AG04449 (cell line): ENCODE measurements around the gene MSL1.

Experiments used
- CTCF ChIA-PET: fragments of 350-600 bp; formaldehyde crosslinking; extraction: SDS; loops from one replicate; lab custom pipeline; 2021; ENCODE audit warnings: antibody characterized with exemption; lab: Yijun Ruan, JAX
- POLR2A ChIA-PET: fragments of 400-600, 350-600 bp; formaldehyde crosslinking; extraction: SDS; loops from one replicate; lab custom pipeline; 2020; ENCODE audit warnings: antibody characterized with exemption, inconsistent platforms; lab: Yijun Ruan, JAX
- DNase-seq: peaks from one replicate; pipeline ENCODE4 v3.0.0-alpha.2; 2010; ENCODE audit warnings: low read depth, low spot score
- H3K4me3 ChIP-seq: 2 replicates; pipeline ENCODE4 v1.5.1; 2011; ENCODE audit warnings: low read depth, mild to moderate bottlenecking, control low read depth, low read length
- TF ChIP-seq, protein P1 (sequence below): IDR thresholded peaks from one replicate; pipeline ENCODE4 v1.5.1; 2011; ENCODE audit warnings: mild to moderate bottlenecking, moderate library complexity, low read length, control low read depth, inconsistent platforms; ENCODE audit not compliant: insufficient read depth; ENCODE audit errors: missing control alignments

The MSL1 gene

DNA sequence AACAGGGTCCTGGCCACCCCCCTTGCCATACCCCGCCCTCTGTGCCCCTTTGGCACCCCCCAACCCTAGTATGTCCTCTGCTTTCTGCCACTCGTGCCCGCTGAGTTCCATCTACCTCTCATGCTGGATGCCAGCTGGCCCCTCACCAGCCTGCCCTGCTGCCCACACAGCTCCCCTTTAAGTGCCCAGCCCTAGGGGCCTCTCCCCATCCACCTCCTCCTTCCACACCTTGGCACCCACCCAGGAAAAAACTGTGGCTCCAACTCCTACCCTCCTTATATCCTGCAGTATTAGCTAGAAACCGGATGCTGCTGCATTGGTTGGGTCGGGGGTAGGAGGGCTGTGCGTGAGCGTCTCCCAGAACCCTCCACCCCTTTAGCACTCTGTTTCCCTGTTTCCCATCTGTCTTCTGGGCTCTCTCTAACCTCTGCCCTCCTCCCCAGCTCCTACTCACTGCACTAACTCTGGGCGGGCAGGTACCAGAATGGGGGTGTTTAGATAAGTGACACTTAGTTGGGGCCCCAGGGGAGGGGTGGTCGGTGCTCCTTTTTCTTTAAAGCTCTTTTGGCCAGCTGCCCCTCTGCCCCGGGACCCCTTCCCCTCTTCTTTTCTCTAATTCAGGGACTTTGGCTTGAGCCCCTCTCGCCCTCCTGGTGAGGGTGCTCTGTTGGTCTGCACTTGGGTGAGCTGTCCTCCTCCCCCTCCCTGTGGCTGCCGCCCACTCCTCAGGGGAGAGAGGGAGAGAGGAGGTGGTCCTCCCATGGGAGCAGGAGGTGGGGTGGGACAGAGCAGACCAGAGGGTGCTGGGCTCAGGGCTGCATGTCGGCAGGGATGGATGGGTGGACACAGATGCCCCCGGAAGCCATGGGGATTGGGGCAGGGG lies 31.3 kb upstream of the MSL1 start:
- CTCF ChIA-PET, result interaction anchor here (0.9 to 16.8 kb wide), 6 partner anchors 8 to 78 kb away, joined by 3 to 273 read pairs (median 6); no protein-coding TSS in a partner anchor
- TF ChIP-seq, protein P1, sequence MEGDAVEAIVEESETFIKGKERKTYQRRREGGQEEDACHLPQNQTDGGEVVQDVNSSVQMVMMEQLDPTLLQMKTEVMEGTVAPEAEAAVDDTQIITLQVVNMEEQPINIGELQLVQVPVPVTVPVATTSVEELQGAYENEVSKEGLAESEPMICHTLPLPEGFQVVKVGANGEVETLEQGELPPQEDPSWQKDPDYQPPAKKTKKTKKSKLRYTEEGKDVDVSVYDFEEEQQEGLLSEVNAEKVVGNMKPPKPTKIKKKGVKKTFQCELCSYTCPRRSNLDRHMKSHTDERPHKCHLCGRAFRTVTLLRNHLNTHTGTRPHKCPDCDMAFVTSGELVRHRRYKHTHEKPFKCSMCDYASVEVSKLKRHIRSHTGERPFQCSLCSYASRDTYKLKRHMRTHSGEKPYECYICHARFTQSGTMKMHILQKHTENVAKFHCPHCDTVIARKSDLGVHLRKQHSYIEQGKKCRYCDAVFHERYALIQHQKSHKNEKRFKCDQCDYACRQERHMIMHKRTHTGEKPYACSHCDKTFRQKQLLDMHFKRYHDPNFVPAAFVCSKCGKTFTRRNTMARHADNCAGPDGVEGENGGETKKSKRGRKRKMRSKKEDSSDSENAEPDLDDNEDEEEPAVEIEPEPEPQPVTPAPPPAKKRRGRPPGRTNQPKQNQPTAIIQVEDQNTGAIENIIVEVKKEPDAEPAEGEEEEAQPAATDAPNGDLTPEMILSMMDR, result no peak
- POLR2A ChIA-PET, result interaction anchor here (0.6 to 1.3 kb wide), 4 partner anchors 9 to 23 kb away, joined by 3 to 5 read pairs (median 4); partner anchors contain the start of gene NR1D1
- no peak for DNase-seq
- no peak overlapping the region for H3K4me3 ChIP-seq

DNA sequence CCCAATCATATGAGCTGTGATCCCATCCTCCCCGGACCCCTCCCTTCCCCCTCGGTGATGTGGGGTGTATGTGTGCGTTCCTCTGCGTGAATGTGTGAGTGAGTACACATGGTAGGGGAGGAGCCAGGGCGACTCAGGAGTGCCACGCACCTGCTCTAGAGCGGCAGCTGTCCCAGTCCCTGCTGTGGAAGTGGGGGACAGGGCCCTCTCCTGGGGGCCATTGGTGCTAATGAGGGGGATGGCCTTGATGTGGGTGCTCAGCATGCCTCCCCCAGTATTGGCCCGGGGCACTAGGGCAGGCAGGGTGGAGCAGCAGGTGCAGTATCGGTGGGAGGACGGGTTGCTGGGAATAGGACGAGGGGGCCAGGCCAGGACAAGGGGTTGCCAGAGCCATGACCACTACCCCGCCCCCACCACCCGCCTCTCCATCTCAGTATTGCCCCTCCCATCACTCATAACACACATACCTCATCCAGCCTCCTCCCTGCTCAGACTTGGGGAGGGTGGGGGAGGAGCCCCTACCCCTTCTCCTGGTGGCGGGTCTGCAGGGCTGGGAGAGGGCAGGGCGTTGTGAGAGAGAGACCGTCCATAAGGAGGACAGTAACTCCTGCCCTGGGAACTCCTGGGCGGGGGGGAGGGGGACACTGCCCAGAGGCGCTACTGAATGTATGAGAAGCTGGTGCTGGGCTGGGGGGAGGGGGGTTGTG lies 29.9 kb upstream of the MSL1 start:
- no peak for DNase-seq
- H3K4me3 ChIP-seq, result no peak overlapping the region
- TF ChIP-seq, protein P1, result no peak
- CTCF ChIA-PET, result interaction anchor here (1.1 to 16.8 kb wide), 3 partner anchors 14 to 77 kb away, joined by 3 to 273 read pairs (median 3); no protein-coding TSS in a partner anchor
- POLR2A ChIA-PET, result no interaction called here

DNA sequence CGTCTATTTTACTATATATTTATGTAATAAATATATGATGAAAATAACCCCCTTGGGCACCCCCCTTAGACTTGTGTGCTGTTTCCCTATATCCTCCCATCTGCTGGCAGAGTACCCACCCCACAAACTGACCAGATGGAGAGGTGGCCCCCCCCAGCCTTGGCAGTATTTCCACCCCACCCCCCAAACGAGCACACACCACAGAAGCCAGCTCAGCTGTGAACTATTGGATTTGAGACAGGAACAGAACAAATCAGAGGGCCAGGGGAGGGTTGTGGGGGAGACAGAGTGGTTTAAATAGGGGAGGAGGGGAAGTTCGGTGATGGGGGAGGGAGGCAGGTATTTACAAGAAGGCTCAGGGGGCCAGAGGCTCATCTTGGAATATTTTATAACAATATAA lies 29.2 kb upstream of the MSL1 start:
- H3K4me3 ChIP-seq, result no peak overlapping the region
- DNase-seq, result no peak
- POLR2A ChIA-PET, result interaction anchor here (1.1 kb wide), 1 partner anchor 14 kb away, joined by 4 read pairs; no protein-coding TSS in a partner anchor
- TF ChIP-seq, protein P1, result no peak
- CTCF ChIA-PET, result interaction anchor here (1.1 to 16.8 kb wide), 4 partner anchors 15 to 79 kb away, joined by 3 to 273 read pairs (median 4); no protein-coding TSS in a partner anchor

DNA sequence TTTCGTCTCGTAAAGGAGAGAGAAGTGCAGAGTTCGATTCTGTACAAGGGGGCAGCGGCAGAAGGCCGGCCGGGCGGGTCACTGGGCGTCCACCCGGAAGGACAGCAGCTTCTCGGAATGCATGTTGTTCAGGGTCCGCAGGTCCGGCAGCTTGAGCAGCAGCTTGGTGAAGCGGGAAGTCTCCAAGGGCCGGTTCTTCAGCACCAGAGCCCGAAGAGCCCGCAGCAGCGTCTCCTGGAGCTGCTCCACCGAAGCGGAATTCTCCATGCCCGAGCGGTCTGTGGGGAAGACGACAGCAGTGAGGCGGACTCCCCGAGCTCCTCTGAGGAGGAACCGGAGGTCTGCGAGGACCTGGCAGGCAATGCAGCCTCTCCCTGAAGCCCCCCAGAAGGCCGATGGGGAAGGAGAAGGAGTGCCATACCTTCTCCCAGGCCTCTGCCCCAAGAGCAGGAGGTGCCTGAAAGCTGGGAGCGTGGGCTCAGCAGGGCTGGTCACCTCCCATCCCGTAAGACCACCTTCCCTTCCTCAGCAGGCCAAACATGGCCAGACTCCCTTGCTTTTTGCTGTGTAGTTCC lies 28.7 kb upstream of the MSL1 start:
- ChIA-PET CTCF (interaction anchor here (1.0 to 16.8 kb wide), 7 partner anchors 16 to 79 kb away, joined by 3 to 273 read pairs (median 4); no protein-coding TSS in a partner anchor), POLR2A (interaction anchor here (1.1 kb wide), 1 partner anchor 14 kb away, joined by 4 read pairs; no protein-coding TSS in a partner anchor)
- no peak for DNase-seq
- H3K4me3 ChIP-seq, result no peak overlapping the region
- TF ChIP-seq, protein P1, result no peak

DNA sequence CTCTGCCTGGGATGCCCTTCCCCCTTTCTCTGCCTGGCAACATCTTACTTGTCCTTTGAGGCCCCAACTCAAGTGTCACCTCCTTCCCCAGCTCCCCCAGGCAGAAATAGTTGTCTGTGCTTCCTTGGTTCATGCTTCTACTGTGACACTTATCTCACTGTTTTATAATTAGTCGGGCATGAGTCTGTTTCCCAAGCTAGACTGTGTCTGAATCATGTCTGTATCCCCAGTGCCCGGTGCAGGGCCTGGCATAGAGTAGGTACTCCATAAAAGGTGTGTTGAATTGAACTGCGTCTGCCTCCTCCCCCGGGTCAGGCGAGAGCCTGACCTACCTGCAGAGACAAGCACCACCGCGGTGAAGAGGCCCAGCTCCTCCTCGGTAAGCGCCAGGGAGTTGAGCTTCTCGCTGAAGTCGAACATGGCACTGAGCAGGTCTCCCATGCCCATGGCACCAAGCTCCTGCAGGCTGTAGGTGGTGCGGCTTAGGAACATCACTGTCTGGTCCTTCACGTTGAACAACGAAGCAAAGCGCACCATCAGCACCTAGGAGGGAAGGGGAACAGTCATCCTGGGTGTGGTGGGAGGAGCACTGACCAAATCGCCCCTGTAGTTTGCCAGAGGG lies 28.1 kb upstream of the MSL1 start:
- TF ChIP-seq, protein P1, result no peak
- CTCF ChIA-PET, result interaction anchor here (0.7 to 16.8 kb wide), 7 partner anchors 16 to 80 kb away, joined by 3 to 273 read pairs (median 4); no protein-coding TSS in a partner anchor
- no peak overlapping the region for H3K4me3 ChIP-seq
- DNase-seq, result no peak
- POLR2A ChIA-PET, result interaction anchor here (1.1 kb wide), 1 partner anchor 15 kb away, joined by 4 read pairs; no protein-coding TSS in a partner anchor
